NCI-H146 treated with DMSO at 0.1 percent for 48 hours (cell line): Measurements from ENCODE around the gene KRT17.
"Not testable (repeated sequence)": the region's sequence is repeated elsewhere in the genome, so short reads cannot be mapped to it uniquely, and the experiment has no call there.

Source experiments
- DNase-seq: peaks from one replicate; lab custom pipeline; 2025; ENCODE audit not compliant: unreplicated experiment; lab: John Stamatoyannopoulos, UW

Gene KRT17

GRCh38 chr17:41635121-41636097 lies 11.0 kb upstream of the KRT17 start:
- no peak for DNase-seq

GRCh38 chr17:41634639-41635038 lies 10.3 kb upstream of the KRT17 start:
- no peak for DNase-seq

- DNase-seq = no peak
Observed at GRCh38 chr17:41633556-41634199, 9.3 kb upstream of the KRT17 start.

- no peak for DNase-seq
Observed at GRCh38 chr17:41632482-41633105, 8.2 kb upstream of the KRT17 start.

GRCh38 chr17:41631898-41632285 lies 7.5 kb upstream of the KRT17 start:
- DNase-seq = no peak

- no peak for DNase-seq
Observed at GRCh38 chr17:41631025-41631897, 6.9 kb upstream of the KRT17 start.

- no peak for DNase-seq
Observed at GRCh38 chr17:41629826-41630670, 5.7 kb upstream of the KRT17 start.

- DNase-seq = no peak
Observed at GRCh38 chr17:41629316-41629715, 4.9 kb upstream of the KRT17 start.

GRCh38 chr17:41628621-41629255 lies 4.4 kb upstream of the KRT17 start:
- DNase-seq = not testable (repeated sequence)

GRCh38 chr17:41628073-41628370 lies 3.6 kb upstream of the KRT17 start:
- DNase-seq = not testable (repeated sequence)

- DNase-seq = no peak
Observed at GRCh38 chr17:41627316-41628072, 3.1 kb upstream of the KRT17 start.

GRCh38 chr17:41626914-41627295 lies 2.5 kb upstream of the KRT17 start:
- DNase-seq = not testable (repeated sequence)

- DNase-seq = not testable (repeated sequence)
Observed at GRCh38 chr17:41626028-41626913, 1.9 kb upstream of the KRT17 start.

- no peak for DNase-seq
Observed at GRCh38 chr17:41625602-41626001, 1.2 kb upstream of the KRT17 start.

GRCh38 chr17:41623184-41623861 lies 1.1 kb downstream of the KRT17 start:
- not testable (repeated sequence) for DNase-seq

GRCh38 chr17:41622340-41623183 lies 1.8 kb downstream of the KRT17 start:
- DNase-seq = not testable (repeated sequence)
